Astrocyte of the spinal cord (primary cell): ENCODE data around the gene ASIC3.

Experiments used
- DNase-seq: peaks from one replicate; pipeline ENCODE4 v3.0.0; 2011; ENCODE audit warnings: low read depth, low spot score
- H3K4me3 ChIP-seq: 2 replicates; pipeline ENCODE4 v1.5.1; 2011; ENCODE audit warnings: low read depth, mild to moderate bottlenecking, low read length, moderate library complexity
- CTCF ChIP-seq: IDR thresholded peaks from 2 replicates; pipeline ENCODE4 v1.5.1; 2012; ENCODE audit warnings: low read depth, mild to moderate bottlenecking, low read length, inconsistent platforms
- in situ Hi-C: cut with HindIII; loops from 2 replicates; pipeline ENCODE4 v1.10.0; 2017; ENCODE audit warnings: low sequenced_read_pairs

ASIC3 gene

GRCh38 chr7:151068069-151068773 lies 19.9 kb downstream of the ASIC3 start:
- in situ Hi-C loops = no loop called here
- no peak overlapping the region for H3K4me3 ChIP-seq

DNA sequence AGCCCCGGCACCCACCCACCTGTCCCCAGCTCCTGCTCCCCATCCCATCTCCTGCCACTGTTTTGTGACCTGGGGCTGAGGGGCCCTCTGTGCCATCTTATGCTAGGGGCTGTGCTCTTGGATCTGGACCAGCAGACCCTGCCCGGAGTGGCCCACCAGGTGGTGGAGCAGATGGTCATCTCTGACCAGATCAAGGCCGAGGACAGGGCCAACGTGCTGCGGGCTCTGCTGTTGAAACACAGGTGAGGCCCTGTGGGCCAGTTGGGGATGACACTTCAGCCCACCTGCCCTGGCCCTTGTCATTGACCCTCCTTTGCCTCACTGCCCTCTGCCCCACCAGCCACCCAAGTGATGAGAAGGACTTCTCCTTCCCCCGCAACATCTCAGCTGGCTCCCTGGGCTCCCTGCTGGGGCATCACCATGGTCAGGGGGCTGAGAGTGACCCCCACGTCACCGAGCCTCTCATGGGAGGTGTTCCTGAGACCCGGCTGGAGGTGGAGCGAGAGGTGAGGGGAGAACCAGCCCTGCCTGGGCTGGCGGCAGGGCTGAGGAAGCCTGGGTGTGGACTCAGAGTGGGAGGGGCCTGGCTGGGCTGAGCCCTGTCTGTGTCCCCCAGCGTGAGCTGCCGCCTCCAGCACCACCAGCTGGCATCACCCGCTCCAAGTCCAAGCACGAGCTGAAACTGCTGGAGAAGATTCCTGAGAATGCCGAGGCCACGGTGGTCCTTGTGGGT lies 21.7 kb downstream of the ASIC3 start:
- no peak for TF ChIP-seq CTCF
- DNase-seq = no peak
- H3K4me3 ChIP-seq = no peak overlapping the region
- in situ Hi-C loops = no loop called here

More at GRCh38 chr7:151068069-151068773, 19.9 kb downstream of the ASIC3 start:
- no peak for TF ChIP-seq CTCF
- DNase-seq = no peak

DNA sequence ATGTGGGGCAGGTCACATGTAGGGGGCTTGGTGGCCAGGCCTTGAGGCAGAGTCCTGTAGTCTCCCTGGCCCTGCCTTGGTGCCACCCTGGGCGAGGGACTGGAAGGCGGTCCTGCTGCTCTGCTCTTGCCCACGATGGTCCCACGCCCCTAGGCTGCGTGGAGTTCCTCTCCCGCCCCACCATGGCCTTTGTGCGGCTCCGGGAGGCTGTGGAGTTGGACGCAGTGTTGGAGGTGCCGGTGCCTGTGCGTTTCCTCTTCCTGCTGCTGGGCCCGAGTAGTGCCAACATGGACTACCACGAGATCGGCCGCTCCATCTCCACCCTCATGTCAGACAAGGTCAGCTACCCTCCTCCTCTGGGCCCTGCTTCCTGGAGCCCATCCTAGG lies 22.2 kb downstream of the ASIC3 start:
- no peak overlapping the region for H3K4me3 ChIP-seq
- in situ Hi-C loops = no loop called here
- DNase-seq = no peak
- no peak for TF ChIP-seq CTCF

- no peak for TF ChIP-seq CTCF
- in situ Hi-C loops = no loop called here
- no peak for DNase-seq
- H3K4me3 ChIP-seq = no peak overlapping the region
These were observed 22.9 kb downstream of the ASIC3 start for GRCh38 chr7:151071032-151071866.

- TF ChIP-seq CTCF = no peak
- in situ Hi-C loops = no loop called here
- no peak for DNase-seq
- H3K4me3 ChIP-seq = no peak overlapping the region
These were observed 25.7 kb downstream of the ASIC3 start for GRCh38 chr7:151073990-151074389.

DNA sequence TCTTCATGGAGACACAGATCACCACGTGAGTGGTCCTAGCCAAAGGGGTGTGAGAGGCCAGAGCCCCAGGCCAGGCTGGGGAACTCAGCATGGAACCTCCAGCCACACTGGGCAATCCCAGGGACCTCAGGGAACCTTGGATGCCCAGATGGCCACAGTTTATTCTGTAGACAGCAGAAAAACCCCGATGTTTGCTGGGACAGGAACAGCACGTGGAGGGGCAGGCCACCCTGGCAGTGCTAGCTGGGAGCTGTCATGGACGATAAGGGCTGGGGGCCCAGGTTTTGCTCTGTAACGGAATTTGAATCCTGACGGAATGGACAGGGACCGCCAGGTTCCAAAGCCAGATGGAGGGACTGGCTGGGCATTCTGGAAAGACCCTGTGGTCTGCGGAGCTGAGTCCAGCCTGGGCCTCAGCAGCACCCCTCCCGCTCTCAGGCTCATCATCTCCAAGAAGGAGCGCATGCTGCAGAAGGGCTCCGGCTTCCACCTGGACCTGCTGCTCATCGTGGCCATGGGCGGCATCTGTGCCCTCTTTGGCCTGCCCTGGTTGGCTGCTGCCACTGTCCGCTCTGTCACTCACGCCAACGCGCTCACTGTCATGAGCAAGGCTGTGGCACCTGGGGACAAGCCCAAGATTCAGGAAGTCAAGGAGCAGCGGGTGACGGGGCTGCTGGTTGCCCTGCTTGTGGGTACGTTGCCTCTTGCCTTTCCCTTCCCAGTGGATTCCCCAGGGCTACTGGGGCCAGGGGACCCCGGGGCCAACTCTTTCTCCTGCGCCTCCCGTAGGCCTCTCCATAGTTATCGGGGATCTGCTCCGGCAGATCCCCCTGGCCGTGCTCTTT lies 26.7 kb downstream of the ASIC3 start:
- TF ChIP-seq CTCF = no peak
- in situ Hi-C loops = no loop called here
- H3K4me3 ChIP-seq = no peak overlapping the region
- no peak for DNase-seq
